ENCODE measurements around the gene ALG1L2.
A peak's percentile ranks its signal among the peaks of the same experiment; 100 is the strongest.
"Not testable (repeated sequence)": the region's sequence is repeated elsewhere in the genome, so short reads cannot be mapped to it uniquely, and the experiment has no call there.

The ALG1L2 gene

GRCh38 chr3:130094491-130094941 lies 12.9 kb downstream of the ALG1L2 start:
- DNase-seq, result peak; percentile 94

- not testable (repeated sequence) for DNase-seq
Observed at GRCh38 chr3:130095858-130096257, 14.2 kb downstream of the ALG1L2 start.

GRCh38 chr3:130097096-130097495 lies 15.5 kb downstream of the ALG1L2 start:
- not testable (repeated sequence) for DNase-seq

GRCh38 chr3:130097690-130098638 lies 16.3 kb downstream of the ALG1L2 start:
- not testable (repeated sequence) for DNase-seq

- DNase-seq, result not testable (repeated sequence)
Observed at GRCh38 chr3:130098639-130099385, 17.2 kb downstream of the ALG1L2 start.

- not testable (repeated sequence) for DNase-seq
Observed at GRCh38 chr3:130102545-130102944, 20.9 kb downstream of the ALG1L2 start.

- DNase-seq, result not testable (repeated sequence)
Observed at GRCh38 chr3:130104191-130104590, 22.6 kb downstream of the ALG1L2 start.

- DNase-seq, result not testable (repeated sequence)
Observed at GRCh38 chr3:130107333-130107995, 25.8 kb downstream of the ALG1L2 start.

GRCh38 chr3:130108836-130109585 lies 27.4 kb downstream of the ALG1L2 start:
- not testable (repeated sequence) for DNase-seq

GRCh38 chr3:130110386-130111169 lies 28.9 kb downstream of the ALG1L2 start:
- DNase-seq, result not testable (repeated sequence)

GRCh38 chr3:130111185-130111864 lies 29.7 kb downstream of the ALG1L2 start:
- peak; percentile 99 for DNase-seq

GRCh38 chr3:130111865-130112747 lies 30.5 kb downstream of the ALG1L2 start:
- DNase-seq, result peak; percentile 99

- not testable (repeated sequence) for DNase-seq
Observed at GRCh38 chr3:130112748-130113073, 31.1 kb downstream of the ALG1L2 start.

GRCh38 chr3:130115400-130115799 lies 33.8 kb downstream of the ALG1L2 start:
- DNase-seq, result not testable (repeated sequence)

- no peak for DNase-seq
Observed at GRCh38 chr3:130117933-130118332, 36.3 kb downstream of the ALG1L2 start.

GRCh38 chr3:130119824-130120223 lies 38.2 kb downstream of the ALG1L2 start:
- DNase-seq, result peak; percentile 26

GRCh38 chr3:130120291-130120690 lies 38.7 kb downstream of the ALG1L2 start:
- not testable (repeated sequence) for DNase-seq

- DNase-seq, result not testable (repeated sequence)
Observed at GRCh38 chr3:130122891-130123775, 41.5 kb downstream of the ALG1L2 start.

GRCh38 chr3:130125406-130125805 lies 43.8 kb downstream of the ALG1L2 start:
- DNase-seq, result not testable (repeated sequence)
